GM10266 (cell line): ENCODE measurements around the gene FARP1.

Experiments used
- DNase-seq: peaks from one replicate; pipeline ENCODE4 v3.0.0; 2012; ENCODE audit errors: extremely low spot score
- TF ChIP-seq, protein P1 (sequence below): IDR thresholded peaks from 2 replicates; pipeline ENCODE4 v1.5.1; 2012; ENCODE audit warnings: mild to moderate bottlenecking, low read depth; ENCODE audit not compliant: control insufficient read depth, insufficient read depth; ENCODE audit errors: missing control alignments

FARP1 gene

GRCh38 chr13:98275681-98276171, 132.8 kb downstream of the FARP1 start:
- no peak for DNase-seq
- TF ChIP-seq, protein P1, sequence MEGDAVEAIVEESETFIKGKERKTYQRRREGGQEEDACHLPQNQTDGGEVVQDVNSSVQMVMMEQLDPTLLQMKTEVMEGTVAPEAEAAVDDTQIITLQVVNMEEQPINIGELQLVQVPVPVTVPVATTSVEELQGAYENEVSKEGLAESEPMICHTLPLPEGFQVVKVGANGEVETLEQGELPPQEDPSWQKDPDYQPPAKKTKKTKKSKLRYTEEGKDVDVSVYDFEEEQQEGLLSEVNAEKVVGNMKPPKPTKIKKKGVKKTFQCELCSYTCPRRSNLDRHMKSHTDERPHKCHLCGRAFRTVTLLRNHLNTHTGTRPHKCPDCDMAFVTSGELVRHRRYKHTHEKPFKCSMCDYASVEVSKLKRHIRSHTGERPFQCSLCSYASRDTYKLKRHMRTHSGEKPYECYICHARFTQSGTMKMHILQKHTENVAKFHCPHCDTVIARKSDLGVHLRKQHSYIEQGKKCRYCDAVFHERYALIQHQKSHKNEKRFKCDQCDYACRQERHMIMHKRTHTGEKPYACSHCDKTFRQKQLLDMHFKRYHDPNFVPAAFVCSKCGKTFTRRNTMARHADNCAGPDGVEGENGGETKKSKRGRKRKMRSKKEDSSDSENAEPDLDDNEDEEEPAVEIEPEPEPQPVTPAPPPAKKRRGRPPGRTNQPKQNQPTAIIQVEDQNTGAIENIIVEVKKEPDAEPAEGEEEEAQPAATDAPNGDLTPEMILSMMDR: no peak

DNA sequence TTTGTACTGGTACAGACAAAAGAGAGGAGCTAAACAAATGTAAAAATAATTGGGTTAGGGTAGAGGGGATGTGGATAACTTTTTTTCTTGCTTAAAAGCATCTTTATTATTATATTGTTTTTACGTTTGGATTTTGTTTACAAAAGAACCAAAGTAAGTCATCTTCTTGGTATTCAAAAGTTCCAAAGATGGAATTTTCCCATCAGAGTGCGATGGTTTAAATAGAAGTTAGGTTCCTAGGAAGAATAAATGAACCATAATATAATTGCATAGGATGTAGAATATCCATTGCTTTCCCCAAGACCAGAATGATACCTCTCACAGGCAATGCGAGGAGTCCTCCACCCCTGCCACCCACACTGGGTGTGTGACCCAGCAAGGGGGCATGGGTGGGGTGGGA, 133.6 kb downstream of the FARP1 start:
- TF ChIP-seq, protein P1: no peak
- no peak for DNase-seq

GRCh38 chr13:98278068-98278724, 135.3 kb downstream of the FARP1 start:
- TF ChIP-seq, protein P1: no peak
- no peak for DNase-seq

DNA sequence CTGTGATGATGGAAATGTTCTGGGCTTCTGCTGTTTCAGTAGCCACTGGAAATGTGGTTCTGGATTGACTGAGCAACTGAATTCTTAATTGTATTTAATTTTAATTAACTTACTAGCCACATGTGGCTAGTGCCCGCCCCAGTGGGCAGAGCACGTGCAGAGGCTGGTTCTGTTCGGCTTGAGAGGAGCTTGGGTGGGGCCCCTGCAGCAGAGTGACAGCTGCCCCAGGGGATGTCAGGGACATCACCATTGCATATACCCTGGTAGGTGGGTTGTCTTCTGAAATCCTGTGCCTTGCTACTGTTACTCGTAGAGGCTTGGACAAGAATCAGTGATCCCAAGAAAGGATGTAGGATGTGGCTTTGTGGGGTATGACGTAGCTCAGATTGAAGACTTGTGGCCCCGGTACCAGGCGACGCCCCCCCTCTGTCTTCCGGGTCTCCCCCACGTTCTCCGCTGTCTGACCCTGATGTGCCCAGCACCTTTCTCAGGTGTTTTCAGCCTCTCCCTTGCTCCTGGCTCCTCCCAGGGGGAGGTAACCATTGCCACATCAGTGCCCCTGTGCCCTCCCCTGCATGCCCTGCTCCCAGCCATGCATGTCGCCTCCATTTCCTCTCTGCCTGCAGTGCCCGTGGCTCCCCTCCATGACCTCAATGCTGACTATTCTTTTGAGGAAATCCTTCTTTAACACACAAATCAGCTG, 136.7 kb downstream of the FARP1 start:
- TF ChIP-seq, protein P1: no peak
- no peak for DNase-seq

GRCh38 chr13:98280176-98280510, 137.2 kb downstream of the FARP1 start:
- TF ChIP-seq, protein P1: no peak
- no peak for DNase-seq

DNA sequence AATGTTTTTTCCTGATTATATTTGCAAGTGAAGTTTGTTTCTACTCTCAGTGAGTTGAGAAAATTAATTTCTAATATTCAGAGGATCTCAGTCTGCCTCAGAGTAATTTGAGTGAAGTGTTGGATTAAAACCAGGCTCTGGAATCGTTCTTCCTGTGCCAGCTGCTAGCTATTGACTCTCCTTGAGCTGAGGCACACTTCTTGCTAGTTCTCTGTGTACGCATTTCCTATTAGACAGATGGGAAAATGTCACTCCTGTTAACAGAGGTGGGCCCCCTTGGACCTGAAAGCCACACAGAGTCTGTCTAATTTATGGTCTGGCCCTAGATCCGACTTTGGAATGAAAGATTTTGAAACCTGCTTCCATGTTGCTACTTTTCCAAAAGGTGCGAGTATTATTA, 141.8 kb downstream of the FARP1 start:
- no peak for DNase-seq
- TF ChIP-seq, protein P1: no peak

GRCh38 chr13:98285317-98285716, 142.4 kb downstream of the FARP1 start:
- DNase-seq: no peak

More at GRCh38 chr13:98285317-98285716, 142.4 kb downstream of the FARP1 start:
- TF ChIP-seq, protein P1: no peak
